GM23338 (cell line): Measurements from ENCODE around the gene CFAP410. TPM values are rescaled to one million over a fixed set of nuclear protein-coding genes. Genes with fewer than 3 reads are reported as not detected.

Experiments used
- ATAC-seq: fragments of 200-7000 bp; cut with Tn5 transposase; 3 replicates; pipeline ENCODE4 v1.9.1; 2020
- DNase-seq: peaks from one replicate; pipeline ENCODE4 v3.0.0-alpha.2; 2015; ENCODE audit warnings: low spot score
- H2AFZ ChIP-seq: fragments of 200-600 bp; sonication (generic); 2 replicates; pipeline ENCODE4 v1.8.0; 2016; ENCODE audit warnings: antibody characterized with exemption, mild to moderate bottlenecking, moderate library complexity
- H3F3A ChIP-seq: fragments of 200-600 bp; sonication (generic); replicated peaks from 2 replicates; pipeline ENCODE4 v1.8.0; 2017; ENCODE audit warnings: antibody characterized with exemption, mixed run types, low read depth
- H3K27ac ChIP-seq: fragments of 200-600 bp; sonication (generic); 2 replicates; pipeline ENCODE4 v1.6.1; 2016; ENCODE audit warnings: low read depth
- H3K27me3 ChIP-seq: fragments of 200-600 bp; sonication (generic); 2 replicates; pipeline ENCODE4 v1.8.0; 2016; ENCODE audit warnings: mild to moderate bottlenecking, mixed run types, moderate library complexity; ENCODE audit not compliant: insufficient read depth
- H3K36me3 ChIP-seq: fragments of 200-600 bp; sonication (generic); 2 replicates; pipeline ENCODE4 v1.8.0; 2016; ENCODE audit warnings: mild to moderate bottlenecking; ENCODE audit not compliant: insufficient read depth
- H3K4me1 ChIP-seq: fragments of 200-600 bp; sonication (generic); 2 replicates; pipeline ENCODE4 v1.8.0; 2016; ENCODE audit warnings: mild to moderate bottlenecking, moderate library complexity; ENCODE audit not compliant: insufficient read depth
- H3K4me2 ChIP-seq: fragments of 200-600 bp; sonication (generic); 2 replicates; pipeline ENCODE4 v1.7.1; 2017; ENCODE audit warnings: mixed run types
- H3K4me3 ChIP-seq: fragments of 200-600 bp; sonication (generic); 2 replicates; pipeline ENCODE4 v1.6.1; 2016; ENCODE audit warnings: mixed run types
- H3K79me2 ChIP-seq: fragments of 200-600 bp; sonication (generic); replicated peaks from 2 replicates; pipeline ENCODE4 v1.8.0; 2017; ENCODE audit warnings: mild to moderate bottlenecking; ENCODE audit not compliant: insufficient read depth
- H3K9me2 ChIP-seq: fragments of 200-600 bp; sonication (generic); 2 replicates; pipeline ENCODE4 v1.8.0; 2017; ENCODE audit not compliant: insufficient read depth
- H4K20me1 ChIP-seq: fragments of 200-600 bp; sonication (generic); replicated peaks from 2 replicates; pipeline ENCODE4 v1.8.0; 2017; ENCODE audit warnings: mild to moderate bottlenecking; ENCODE audit not compliant: insufficient read depth
- H3K27ac Mint-ChIP-seq: 2 replicates; pipeline ENCODE4 v1.8.0; 2020; ENCODE audit warnings: inconsistent platforms, mild to moderate bottlenecking, moderate library complexity, mixed read lengths
- H3K27me3 Mint-ChIP-seq: 3 replicates; pipeline ENCODE4 v1.8.0; 2022; ENCODE audit warnings: low read depth, mild to moderate bottlenecking, moderate library complexity, mixed read lengths, inconsistent platforms; ENCODE audit not compliant: insufficient read depth, poor library complexity
- H3K36me3 Mint-ChIP-seq: 3 replicates; pipeline ENCODE4 v1.8.0; 2021; ENCODE audit warnings: low read depth, mild to moderate bottlenecking, inconsistent platforms, moderate library complexity, mixed read lengths
- H3K4me1 Mint-ChIP-seq: 3 replicates; pipeline ENCODE4 v1.8.0; 2020; ENCODE audit warnings: mild to moderate bottlenecking, inconsistent platforms, mixed read lengths
- H3K4me3 Mint-ChIP-seq: 3 replicates; pipeline ENCODE4 v1.8.0; 2021; ENCODE audit warnings: moderate library complexity, mild to moderate bottlenecking, inconsistent platforms, mixed read lengths
- H3K9me3 Mint-ChIP-seq: 3 replicates; pipeline ENCODE4 v1.8.0; 2020; ENCODE audit warnings: moderate library complexity, mild to moderate bottlenecking, inconsistent platforms, mixed read lengths
- CREB1 ChIP-seq: fragments of 250-450 bp; sonication (Bioruptor Pico); IDR thresholded peaks from 2 replicates; pipeline ENCODE4 v1.5.0; 2020; ENCODE audit warnings: low read depth, mild to moderate bottlenecking, moderate library complexity
- ETS1 ChIP-seq: IDR thresholded peaks from 2 replicates; pipeline ENCODE4 v1.6.1; 2016; ENCODE audit warnings: antibody characterized with exemption
- EZH2 ChIP-seq: fragments of 200-600 bp; sonication (generic); IDR thresholded peaks from one replicate; pipeline ENCODE4 v1.8.0; 2017; ENCODE audit warnings: antibody characterized with exemption, mild to moderate bottlenecking, low read depth; ENCODE audit not compliant: unreplicated experiment
- EZH2phosphoT487 ChIP-seq: fragments of 200-600 bp; sonication (generic); IDR thresholded peaks from one replicate; pipeline ENCODE4 v1.8.1; 2018; ENCODE audit warnings: antibody characterized with exemption; ENCODE audit not compliant: unreplicated experiment
- NANOG ChIP-seq: IDR thresholded peaks from 2 replicates; pipeline ENCODE4 v1.6.1; 2016; ENCODE audit warnings: antibody characterized with exemption, borderline replicate concordance
- POLR2AphosphoS5 ChIP-seq: IDR thresholded peaks from 2 replicates; pipeline ENCODE4 v1.6.1; 2016; ENCODE audit warnings: antibody characterized with exemption, low read depth
- REST ChIP-seq: IDR thresholded peaks from one replicate; pipeline ENCODE4 v1.6.1; 2018; ENCODE audit warnings: antibody characterized with exemption; ENCODE audit not compliant: unreplicated experiment
- STAT1 ChIP-seq: IDR thresholded peaks from one replicate; pipeline ENCODE4 v1.6.1; 2016; ENCODE audit warnings: antibody characterized with exemption; ENCODE audit not compliant: unreplicated experiment
- ZNF114 ChIP-seq: fragments of 250-450 bp; sonication (Bioruptor Pico); IDR thresholded peaks from 2 replicates; pipeline ENCODE4 v1.5.0; 2020; ENCODE audit warnings: mild to moderate bottlenecking, moderate library complexity
- ZNF331 ChIP-seq: fragments of 250-450 bp; sonication (Bioruptor Pico); IDR thresholded peaks from 2 replicates; pipeline ENCODE4 v1.5.0; 2020; ENCODE audit warnings: low read depth, mild to moderate bottlenecking, moderate library complexity
- long read RNA-seq: library from polyadenylated mRNA; unstranded; transcript quantifications from one replicate; pipeline ENCODE4 v2.0.0, GENCODE V29; 2020; ENCODE audit not compliant: unreplicated experiment
- polyA plus RNA-seq: library from polyadenylated mRNA; unstranded; fragments of >200 nt; fragmentation: Nextera tagmentation; extraction: Ambion mirVana; gene quantifications from 2 replicates; pipeline ENCODE4 v1.2.1, GENCODE V29; 2016
- total RNA-seq: library from RNA; depleted of rRNA; stranded (reverse); fragments of >200 nt; shearing (Covaris generic); gene quantifications from 2 replicates; pipeline ENCODE4 v1.2.3, GENCODE V29; 2014; rRNA removed

Gene CFAP410
- total RNA-seq (23.2 and 24.0 TPM in 2 replicates), polyA plus RNA-seq (11.0 and 15.4 TPM in 2 replicates)
- long read RNA-seq: 0 reads

GRCh38 chr21:44338971-44339910 is at the start of gene CFAP410:
CFAP410 (minus strand) TSS chr21:44339390; CDS start chr21:44339194, 196 bp downstream.
- H3K4me2 ChIP-seq: peak within 1 kb of the TSS; percentile 86
- H3K9me3 Mint-ChIP-seq: no peaks in the 10 kb centered on the region
- H3K36me3 Mint-ChIP-seq: no peaks in the 10 kb centered on the region; the same call in 2 of the 3 replicates
- H3K27me3 Mint-ChIP-seq: peaks cover 4% of the 10 kb centered on the region
- H3F3A ChIP-seq: peaks cover 13% of the 10 kb centered on the region; the same call in 1 of the 2 replicates
- DNase-seq: peak; percentile 96
- H3K4me1 ChIP-seq: peaks cover 16% of the 10 kb centered on the region; the same call in 1 of the 2 replicates
- H3K9me2 ChIP-seq: no peaks in the 10 kb centered on the region
- H2AFZ ChIP-seq: peak within 1 kb of the TSS; percentile 80; the same call in 1 of the 2 replicates
- peak within 1 kb of the TSS; percentile 91 for H3K4me3 Mint-ChIP-seq
- no peaks in the 10 kb centered on the region for H3K27me3 ChIP-seq
- peak within 1 kb of the TSS; percentile 97 for H3K27ac ChIP-seq
- H3K4me1 Mint-ChIP-seq: peaks cover 28% of the 10 kb centered on the region
- ATAC-seq: peak; percentile 89
- H3K79me2 ChIP-seq: no peaks in the 10 kb centered on the region
- no peak for TF ChIP-seq REST
- peak; percentile 99 for TF ChIP-seq CREB1 (CRISPR knock-in tag)
- no peak for TF ChIP-seq EZH2phosphoT487
- TF ChIP-seq POLR2AphosphoS5: peak; percentile 74
- no peak for TF ChIP-seq NANOG
- TF ChIP-seq ZNF114 (CRISPR knock-in tag): no peak
- peak; percentile 71; the same call in 1 of the 2 replicates for TF ChIP-seq ETS1
- peak within 1 kb of the TSS; percentile 78 for H3K4me3 ChIP-seq
- H3K27ac Mint-ChIP-seq: peak within 1 kb of the TSS; percentile 96
- no peaks in the 10 kb centered on the region for H3K36me3 ChIP-seq
- H4K20me1 ChIP-seq: no peaks in the 10 kb centered on the region

GRCh38 chr21:44384968-44385367 is 45.8 kb upstream of the CFAP410 start:
- Histone ChIP-seq H3K27me3 (no peaks in the 10 kb centered on the region), H3K4me3 (no peak overlapping the region), H3K4me2 (no peak overlapping the region), H3K79me2 (no peaks in the 10 kb centered on the region), H3K4me1 (no peaks in the 10 kb centered on the region), H4K20me1 (no peaks in the 10 kb centered on the region), H3K36me3 (peaks cover 6% of the 10 kb centered on the region; the same call in 1 of the 2 replicates), H3K9me2 (peaks cover 2% of the 10 kb centered on the region; the same call in 1 of the 2 replicates), H3F3A (no peaks in the 10 kb centered on the region), H3K27ac (no peak overlapping the region), H2AFZ (no peak overlapping the region)
- H3K9me3 Mint-ChIP-seq: peaks cover 39% of the 10 kb centered on the region
- peaks cover 3% of the 10 kb centered on the region for H3K27me3 Mint-ChIP-seq
- DNase-seq (no peak), ATAC-seq (no peak)
- no peak overlapping the region for H3K4me3 Mint-ChIP-seq
- H3K4me1 Mint-ChIP-seq: peaks cover 6% of the 10 kb centered on the region; the same call in 2 of the 3 replicates
- no peaks in the 10 kb centered on the region for H3K36me3 Mint-ChIP-seq
- TF ChIP-seq REST (no peak), CREB1 (CRISPR knock-in tag) (no peak), ZNF331 (CRISPR knock-in tag) (no peak), EZH2 (no peak), ZNF114 (CRISPR knock-in tag) (no peak), STAT1 (no peak)
- H3K27ac Mint-ChIP-seq: no peak overlapping the region
